Measurements from ENCODE around the gene SEPTIN10.

- TF ChIP-seq EZH2 (IDR thresholded peaks at IDR 0.05): no peak
- no peak for TF ChIP-seq POLR2AphosphoS5 (IDR thresholded peaks at IDR 0.05; ENCODE audit: borderline replicate concordance, low read depth, low read length)
Measured at GRCh38 chr2:109554758-109555157, 59.0 kb downstream of the SEPTIN10 start.
